Brain pericyte (primary cell): ENCODE results near the gene ARG1.
"Not testable (repeated sequence)": the region's sequence is repeated elsewhere in the genome, so short reads cannot be mapped to it uniquely, and the experiment has no call there.

Experiments
- DNase-seq: peaks from one replicate; pipeline ENCODE4 v3.0.0-alpha.2; 2012; ENCODE audit warnings: low read depth, low spot score

ARG1 gene

DNA sequence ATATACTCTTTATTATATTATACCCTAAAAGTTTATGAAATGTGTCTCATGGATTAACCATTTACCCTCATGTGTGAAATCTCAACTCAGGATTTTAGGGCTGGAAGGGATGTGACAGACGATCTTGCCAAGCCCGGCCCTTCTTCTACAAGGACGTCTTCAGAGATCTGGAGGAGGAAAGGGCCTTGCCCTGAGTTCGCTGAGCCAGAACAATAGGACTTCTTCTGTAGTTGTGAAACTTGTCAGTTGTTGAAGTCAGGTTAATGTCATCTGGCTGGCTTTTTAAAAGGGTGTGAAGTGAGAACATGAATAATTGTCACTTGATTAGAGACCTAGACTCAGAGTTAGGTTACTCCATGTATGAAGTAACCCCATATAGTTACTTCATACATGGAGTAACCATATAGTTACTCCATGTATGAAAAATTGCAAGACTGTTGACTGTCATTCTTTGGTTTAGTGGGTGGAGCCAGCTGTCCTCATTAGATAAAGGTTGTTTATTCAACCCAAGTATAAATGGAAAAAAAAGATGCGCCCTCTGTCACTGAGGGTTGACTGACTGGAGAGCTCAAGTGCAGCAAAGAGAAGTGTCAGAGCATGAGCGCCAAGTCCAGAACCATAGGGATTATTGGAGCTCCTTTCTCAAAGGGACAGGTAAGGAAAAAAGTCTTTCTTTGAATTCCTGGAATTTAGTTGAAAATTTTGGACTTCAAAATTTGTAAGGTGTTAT is at the start of gene ARG1:
TSS of gene ARG1 (plus strand) at position 541 of the 730 bp plus-strand sequence. CDS start at position 598, 57 bp downstream.
- no peak for DNase-seq

GRCh38 chr6:131523988-131524673 is 48.9 kb upstream of the ARG1 start:
- DNase-seq, result no peak

GRCh38 chr6:131524695-131525336 is 48.2 kb upstream of the ARG1 start:
- no peak for DNase-seq

DNA sequence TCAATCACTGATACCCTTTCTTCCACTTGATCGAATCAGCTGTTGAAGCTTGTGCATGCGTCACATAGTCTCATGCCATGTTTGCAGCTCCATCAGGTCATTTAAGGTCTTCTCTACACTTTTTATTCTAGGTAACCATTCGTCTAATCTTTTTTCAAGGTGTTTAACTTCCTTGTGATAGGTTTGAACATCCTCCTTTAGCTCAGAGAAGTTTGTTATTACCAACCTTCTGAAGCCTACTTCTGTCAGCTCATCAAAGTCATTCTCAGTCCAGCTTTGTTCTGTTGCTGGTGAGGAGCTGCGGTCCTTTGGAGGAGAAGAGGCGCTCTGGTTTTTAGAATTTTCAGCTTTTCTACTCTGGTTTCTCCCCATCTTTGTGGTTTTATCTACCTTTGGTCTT is 42.1 kb upstream of the ARG1 start:
- not testable (repeated sequence) for DNase-seq

- not testable (repeated sequence) for DNase-seq
Measured at GRCh38 chr6:131531681-131532080, 41.3 kb upstream of the ARG1 start.

DNA sequence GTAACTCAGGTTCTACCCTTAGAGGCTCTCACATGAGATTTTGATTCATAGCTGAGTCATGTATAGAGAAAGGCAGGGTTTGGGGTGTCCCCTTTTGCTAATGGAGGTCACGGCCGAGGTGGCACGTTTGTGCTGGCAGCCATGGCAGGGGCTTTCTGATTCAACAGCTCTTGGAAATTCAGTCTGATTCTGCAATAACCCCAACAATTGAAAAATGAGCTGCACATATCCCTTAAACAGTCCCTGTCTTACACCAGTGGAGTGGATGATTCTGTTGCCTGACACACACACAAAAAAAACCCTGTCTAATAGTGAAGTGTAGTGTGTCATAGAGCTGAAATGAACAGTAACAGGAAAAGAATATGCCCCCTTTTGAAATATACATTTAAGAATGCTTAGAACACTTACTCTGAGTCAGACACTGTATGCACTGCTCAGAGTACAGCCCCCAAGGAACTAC is 40.4 kb upstream of the ARG1 start:
- DNase-seq, result no peak

DNA sequence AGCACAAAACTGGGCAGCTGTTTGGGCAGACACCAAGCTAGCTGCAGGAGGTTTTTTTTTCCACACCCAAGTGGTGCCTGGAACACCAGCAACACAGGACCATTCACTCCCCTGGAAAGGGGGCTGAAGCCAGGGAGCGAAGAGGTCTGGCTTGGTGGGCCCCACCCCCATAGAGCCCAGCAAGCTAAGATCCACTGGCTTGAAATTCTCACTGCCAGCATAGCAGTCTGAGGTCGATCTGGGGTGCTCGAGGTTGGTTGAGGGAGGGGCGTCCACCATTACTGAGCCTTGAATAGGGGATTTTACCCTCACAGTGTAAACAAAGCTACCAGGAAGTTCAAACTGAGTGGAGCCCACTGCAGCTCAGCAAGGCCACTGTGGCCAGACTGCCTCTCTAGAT is 34.4 kb upstream of the ARG1 start:
- DNase-seq, result not testable (repeated sequence)

GRCh38 chr6:131545317-131545716 is 27.7 kb upstream of the ARG1 start:
- DNase-seq, result no peak

GRCh38 chr6:131547488-131547887 is 25.5 kb upstream of the ARG1 start:
- no peak for DNase-seq

DNA sequence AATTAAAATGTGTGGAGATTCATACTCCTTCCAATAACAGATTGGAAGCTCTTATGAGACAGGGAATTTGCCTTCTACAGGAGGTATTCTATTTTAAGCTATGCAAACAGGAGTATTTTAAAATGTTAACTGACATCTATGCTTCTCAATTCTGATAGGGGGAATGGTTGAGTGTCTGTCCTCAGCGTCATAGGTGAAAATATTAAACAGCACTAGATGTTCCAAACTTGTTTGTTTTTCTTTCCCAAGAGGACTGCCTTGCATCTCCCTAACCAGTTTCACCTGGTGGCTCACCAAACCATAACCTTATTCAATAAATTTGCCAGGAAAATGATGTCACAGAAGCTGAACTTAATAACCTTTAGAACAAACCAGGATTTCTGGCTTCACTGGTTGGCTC is 24.6 kb upstream of the ARG1 start:
- DNase-seq, result no peak

GRCh38 chr6:131549811-131550210 is 23.2 kb upstream of the ARG1 start:
- DNase-seq, result no peak

GRCh38 chr6:131551902-131552301 is 21.1 kb upstream of the ARG1 start:
- no peak for DNase-seq

GRCh38 chr6:131552572-131552971 is 20.5 kb upstream of the ARG1 start:
- no peak for DNase-seq

- no peak for DNase-seq
Measured at GRCh38 chr6:131555992-131556391, 17.0 kb upstream of the ARG1 start.

GRCh38 chr6:131558922-131559321 is 14.1 kb upstream of the ARG1 start:
- DNase-seq, result no peak

DNA sequence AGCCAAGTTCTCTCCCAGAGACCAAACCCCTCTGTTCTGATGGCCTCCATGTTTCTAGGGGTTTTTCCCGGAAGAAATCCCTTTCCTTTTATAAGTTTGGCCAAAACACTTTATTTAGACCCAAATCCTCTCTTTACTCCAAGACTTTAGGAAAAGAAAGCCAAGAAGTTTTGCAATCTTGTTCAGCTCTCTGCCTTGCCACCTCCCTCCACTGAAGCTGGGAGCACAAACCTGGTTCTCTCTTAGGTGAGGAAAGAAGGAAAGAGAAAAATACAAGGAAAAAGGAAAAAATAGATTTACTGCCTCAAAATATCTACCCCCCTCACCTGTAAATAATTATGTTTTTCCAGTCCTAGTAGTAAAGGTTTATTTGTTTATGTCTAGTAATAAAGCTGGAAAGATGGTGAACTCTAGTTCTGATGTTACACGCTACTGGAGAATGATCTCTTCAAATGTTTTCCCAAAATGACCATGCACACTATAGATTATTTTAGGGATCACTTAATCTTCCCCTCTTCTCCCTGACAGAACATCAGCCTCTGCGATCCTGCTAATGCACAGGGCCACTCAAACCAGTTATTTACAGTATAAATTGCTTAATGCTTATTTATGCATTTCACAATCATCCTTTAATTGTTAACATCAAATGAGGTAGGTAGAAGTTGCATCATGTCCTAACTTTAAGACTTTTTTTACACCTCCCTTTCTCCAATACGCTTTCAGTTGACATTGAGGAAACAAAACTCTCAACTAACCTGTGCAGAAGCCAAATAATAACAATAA is 10.9 kb upstream of the ARG1 start:
- no peak for DNase-seq

DNA sequence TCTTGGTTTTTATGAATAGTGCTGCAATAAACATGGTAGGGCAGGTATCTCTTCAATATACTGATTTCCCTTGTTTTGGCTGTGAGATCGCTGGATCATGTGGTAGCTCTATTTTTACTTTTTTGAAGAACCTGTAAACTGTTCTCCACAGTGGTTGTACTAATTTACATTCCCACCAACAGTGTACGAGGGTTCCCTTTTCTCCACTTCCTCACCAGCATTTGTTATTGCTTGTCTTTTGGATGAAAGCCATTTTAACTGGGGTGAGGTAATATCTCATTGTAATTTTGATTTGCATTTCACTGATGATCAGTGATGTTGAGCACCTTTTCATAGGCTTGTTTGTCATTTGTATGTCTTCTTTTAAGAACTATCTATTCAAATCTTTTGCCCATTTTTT is 8.0 kb upstream of the ARG1 start:
- DNase-seq, result no peak

DNA sequence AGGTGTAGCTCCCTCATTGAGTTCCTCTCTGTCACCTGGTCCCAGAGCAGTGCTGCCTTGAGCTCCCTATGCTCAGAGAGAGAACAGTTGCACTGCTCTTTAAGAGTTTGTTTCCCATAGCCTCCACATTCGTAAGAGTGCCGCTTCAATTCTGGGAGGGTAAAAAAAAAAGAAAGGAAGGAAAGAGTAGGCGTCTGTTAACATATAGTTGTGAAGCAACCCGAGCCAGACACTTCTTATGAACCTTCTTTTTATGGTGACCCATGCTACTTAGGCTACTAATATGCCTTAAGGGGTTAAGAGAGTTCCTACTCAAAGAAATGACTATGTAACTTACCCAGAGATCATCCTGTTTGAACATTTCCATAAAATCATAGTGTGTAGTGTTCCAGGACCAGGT is 4.3 kb upstream of the ARG1 start:
- DNase-seq, result no peak

- DNase-seq, result no peak
Measured at GRCh38 chr6:131574133-131574532, 1.1 kb downstream of the ARG1 start.

GRCh38 chr6:131574686-131575085 is 1.7 kb downstream of the ARG1 start:
- no peak for DNase-seq

- no peak for DNase-seq
Measured at GRCh38 chr6:131575834-131576478, 2.9 kb downstream of the ARG1 start.
